ENCODE data around the gene INIP.

- TF ChIP-seq CTCF (IDR thresholded peaks at IDR 0.05) (no peak), EZH2 (IDR thresholded peaks at IDR 0.05; ENCODE audit: borderline replicate concordance, insufficient read depth, low read depth, low read length, poor library complexity, severe bottlenecking) (no peak)
Observed at GRCh38 chr9:112762726-112763518, 45.0 kb upstream of the INIP start.

All from B cell (primary cell).